ENCODE measurements around the gene GHRHR.

Gene GHRHR

DNA sequence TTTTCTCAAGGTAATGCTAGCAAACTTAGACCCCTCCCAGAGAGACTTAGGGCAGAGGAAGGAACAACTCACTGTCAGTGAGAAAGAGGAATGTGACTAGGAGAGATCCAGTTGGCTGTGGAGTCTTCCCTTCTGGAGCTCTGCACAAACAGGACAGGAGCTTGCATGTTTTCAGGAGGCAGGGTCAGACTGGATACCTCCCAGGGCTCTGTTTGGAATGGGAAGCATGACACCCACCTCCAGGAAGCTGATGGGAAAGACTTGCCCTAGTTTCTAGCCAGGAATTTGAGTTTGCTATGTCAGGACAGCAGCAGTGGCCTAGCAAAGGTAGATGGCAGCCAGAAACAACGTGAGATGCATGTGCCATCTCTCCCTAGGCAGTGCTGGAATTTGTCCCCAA, 40.6 kb downstream of the GHRHR start:
- no peak for DNase-seq (ENCODE audit: low read depth)

GRCh38 chr7:31006857-31007256, 43.1 kb downstream of the GHRHR start:
- no peak for DNase-seq (ENCODE audit: low read depth)

DNA sequence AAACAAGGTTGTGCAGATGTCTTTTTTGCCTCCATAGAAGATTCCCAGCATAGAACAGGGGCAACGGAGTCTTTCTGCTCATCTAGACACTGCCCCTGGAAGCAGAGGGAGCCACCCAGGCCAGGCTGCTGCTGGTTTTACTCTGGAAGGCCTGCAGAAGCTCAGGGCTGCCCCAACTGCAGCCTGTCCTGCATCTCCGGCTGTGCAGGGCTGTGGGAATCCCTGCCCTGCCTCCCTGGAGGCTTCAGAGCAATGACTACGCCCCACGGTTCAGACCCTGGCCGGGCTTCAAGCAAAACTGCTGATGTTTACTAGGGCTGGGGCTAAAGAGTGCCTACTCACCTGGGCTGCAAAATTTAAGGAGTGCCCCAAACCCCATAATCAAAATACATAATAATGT, 43.9 kb downstream of the GHRHR start:
- DNase-seq (ENCODE audit: low read depth), result no peak

DNA sequence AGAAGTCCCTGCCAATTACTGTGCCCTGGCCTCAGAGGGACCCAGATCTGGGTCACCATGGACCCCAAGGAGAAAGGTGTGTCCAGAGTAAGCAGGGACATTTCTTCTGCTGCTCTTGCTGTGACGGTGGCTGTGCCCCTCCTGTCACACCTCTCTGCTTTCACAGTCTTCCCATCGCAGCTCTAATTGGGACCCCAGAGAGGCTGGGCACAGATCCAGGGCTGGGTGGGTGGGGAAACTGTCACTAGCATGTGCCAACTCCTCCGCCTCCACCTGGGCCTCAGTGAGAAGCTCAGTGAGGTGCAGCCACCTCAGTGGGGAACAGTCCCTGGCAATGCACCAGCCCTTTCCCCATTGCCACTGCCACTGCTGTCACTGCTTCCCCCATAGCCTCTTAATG, 51.1 kb downstream of the GHRHR start:
- no peak for DNase-seq (ENCODE audit: low read depth)

DNA sequence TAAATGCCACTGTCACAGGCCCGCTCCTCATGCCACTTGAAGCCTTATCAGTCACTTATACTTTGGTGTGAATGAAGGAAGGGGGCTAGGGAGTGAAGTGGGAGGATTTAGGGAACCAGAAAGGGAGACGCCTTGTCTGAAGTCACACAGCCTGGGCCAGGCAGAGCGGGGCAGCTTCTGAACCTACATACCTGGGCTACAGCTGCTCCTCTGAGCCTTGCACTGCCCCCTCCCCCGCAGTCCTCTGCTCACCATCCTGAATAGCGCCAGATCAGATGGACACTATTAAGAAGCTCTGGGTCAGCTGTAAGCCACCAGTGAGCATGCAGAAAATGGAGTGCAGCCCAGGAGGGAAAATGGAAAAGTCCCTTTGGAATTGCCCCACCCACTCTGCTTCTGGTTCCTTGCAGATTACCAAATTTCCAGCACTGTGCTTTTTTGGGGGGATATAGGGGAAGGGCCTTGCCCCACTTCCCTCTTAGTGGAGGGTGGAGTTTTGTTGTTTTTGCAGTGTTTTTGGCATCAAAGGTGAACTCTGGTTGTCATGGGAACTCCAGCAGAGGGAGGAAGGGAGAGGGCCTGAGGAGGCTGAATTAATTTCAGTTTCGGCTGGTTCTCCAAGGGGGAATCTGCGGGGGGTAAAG, 53.4 kb downstream of the GHRHR start:
- no peak for DNase-seq (ENCODE audit: low read depth)

- no peak for DNase-seq (ENCODE audit: low read depth)
These were observed 54.0 kb downstream of the GHRHR start for GRCh38 chr7:31017721-31018120.

DNA sequence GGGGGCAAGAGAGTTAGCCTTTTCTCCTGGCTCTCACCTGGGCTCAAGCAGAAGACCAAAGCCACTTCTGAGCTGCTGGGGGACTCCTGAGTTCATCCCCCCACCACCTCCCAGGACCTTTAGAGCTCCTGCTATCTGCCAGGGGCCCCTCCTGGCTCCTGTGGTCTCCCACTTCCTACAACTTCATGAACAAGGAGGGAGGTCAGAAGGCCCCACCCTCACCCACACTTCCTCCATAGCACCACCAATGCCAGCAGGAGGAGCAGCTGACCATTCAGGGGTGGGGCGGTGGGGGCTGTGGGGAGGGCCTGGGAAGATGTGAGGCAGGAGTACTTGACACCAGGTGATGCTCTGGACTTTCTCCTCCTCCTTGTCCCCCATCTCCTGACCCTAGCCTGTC, 55.8 kb downstream of the GHRHR start:
- no peak for DNase-seq (ENCODE audit: low read depth)

DNA sequence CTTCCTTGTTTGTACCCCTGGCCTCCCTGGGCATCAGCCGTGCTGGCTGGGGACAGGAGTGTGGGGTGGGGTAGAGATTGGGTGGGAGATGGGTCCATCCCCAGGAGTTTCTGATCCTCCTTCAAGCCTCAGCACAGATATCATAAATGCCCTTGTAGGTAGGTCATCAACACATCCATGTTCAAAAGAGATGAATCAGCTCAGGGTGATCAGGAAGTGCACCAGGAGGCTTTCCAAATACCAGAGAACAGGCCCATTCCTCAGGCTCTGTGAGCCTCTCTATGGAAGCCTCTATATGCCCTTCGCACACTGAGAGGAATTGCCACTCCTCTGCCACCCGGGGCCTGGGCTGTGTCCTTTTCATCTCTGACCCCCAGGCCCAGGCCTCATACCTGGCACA, 56.4 kb downstream of the GHRHR start:
- DNase-seq (ENCODE audit: low read depth), result no peak

DNA sequence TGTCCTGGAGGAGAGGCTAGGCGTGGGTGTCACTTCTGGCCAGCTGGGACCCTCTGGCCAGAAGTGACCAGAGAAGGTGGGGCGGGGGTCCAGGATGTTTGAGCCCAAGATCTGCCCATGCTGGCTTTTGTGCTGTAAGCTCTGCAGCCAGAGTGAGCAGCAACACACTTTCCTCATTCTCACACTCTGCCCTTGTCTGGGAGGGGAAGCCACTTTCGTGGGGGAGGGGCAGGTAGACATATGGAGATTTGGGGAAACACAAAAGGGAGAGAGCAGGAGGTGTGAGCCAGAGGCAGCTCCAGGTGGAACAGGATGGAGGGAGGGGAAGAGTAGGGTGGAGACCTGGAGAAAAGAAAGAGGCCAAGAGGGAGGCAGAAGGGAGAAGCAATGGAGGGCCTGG, 56.9 kb downstream of the GHRHR start:
- DNase-seq (ENCODE audit: low read depth), result no peak

- DNase-seq (ENCODE audit: low read depth), result no peak
These were observed 58.4 kb downstream of the GHRHR start for GRCh38 chr7:31022117-31022516.

DNA sequence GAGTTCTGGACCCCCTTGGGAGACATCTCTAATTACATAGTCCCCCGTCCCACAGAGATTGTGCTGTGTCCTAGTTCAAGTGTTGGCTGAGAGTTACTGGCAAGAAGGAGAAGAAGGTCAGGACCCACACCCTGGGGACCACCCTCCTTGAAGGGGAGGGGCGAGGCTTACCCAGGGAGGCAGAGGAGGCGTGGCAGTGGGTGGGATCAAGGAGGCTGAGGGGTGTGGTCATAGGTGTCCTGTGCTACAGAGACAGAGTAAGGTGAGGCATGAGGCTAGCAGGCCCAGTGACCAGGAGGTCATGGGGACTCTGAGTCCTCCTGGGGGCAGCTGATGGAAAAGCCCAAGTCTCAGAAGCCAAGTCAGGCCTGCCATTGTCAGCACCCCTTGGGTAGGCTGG, 59.0 kb downstream of the GHRHR start:
- no peak for DNase-seq (ENCODE audit: low read depth)

GRCh38 chr7:31023877-31024276, 60.1 kb downstream of the GHRHR start:
- no peak for DNase-seq (ENCODE audit: low read depth)

GRCh38 chr7:31027161-31027965, 63.6 kb downstream of the GHRHR start:
- no peak for DNase-seq (ENCODE audit: low read depth)

DNA sequence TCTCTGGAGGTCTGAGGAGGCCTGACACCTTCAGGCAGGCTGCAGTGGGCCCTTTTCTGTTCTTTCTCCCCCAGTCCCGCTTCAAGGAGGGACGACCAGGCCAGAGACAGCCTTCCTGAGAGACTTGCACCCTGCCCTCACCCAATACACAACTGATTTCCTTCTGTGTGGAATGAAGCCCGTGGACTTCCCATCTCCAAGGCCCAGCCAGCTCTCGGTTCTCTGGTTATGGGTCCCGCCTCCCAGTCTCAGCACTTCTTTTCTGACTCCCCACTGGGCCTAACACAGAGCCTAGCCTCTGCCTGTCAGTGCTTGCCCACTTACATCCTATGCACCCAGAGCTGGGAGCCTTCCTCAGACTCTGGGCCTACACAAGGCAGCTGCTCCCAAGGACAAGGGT, 64.3 kb downstream of the GHRHR start:
- DNase-seq (ENCODE audit: low read depth), result no peak

DNA sequence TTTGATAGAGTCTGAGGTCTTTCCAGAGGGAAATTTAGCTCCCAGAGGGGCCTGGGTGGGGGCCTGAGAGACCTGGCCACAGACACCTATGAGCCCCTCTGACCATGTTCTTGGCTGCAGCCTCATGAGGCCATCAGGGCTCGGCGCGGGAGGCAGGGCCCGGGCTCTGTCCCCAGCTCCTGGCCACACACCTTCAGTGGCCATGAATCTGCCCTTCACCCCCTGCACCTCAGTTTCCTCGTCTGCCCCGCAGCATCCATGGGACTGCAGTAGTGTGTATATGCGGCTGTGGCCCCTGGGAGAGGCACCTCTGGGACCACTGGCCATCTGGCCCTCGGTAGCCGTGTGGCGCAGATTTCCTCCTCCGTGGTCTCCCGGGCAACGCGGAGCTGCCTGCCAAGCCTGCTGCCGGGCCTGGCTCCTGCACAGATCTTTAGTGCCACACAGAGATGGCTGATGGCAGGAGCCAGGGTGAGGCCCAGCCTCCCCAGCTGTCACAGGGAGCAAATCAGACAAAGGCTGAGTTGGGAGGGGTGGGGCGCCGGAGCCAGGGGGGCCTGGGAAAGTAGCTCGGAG, 64.8 kb downstream of the GHRHR start:
- no peak for DNase-seq (ENCODE audit: low read depth)

All from stimulated activated CD8-positive, alpha-beta memory T cell treated with anti-CD3 and anti-CD28 coated beads, Interleukin-12 subunit alpha, Interleukin-12 subunit beta, amount 100 ng/mL, for 4 hours (primary cell).